SK-N-SH (cell line): ENCODE results near the gene TCP11L2. TPM values are rescaled to one million over a fixed set of nuclear protein-coding genes. Genes with fewer than 3 reads are reported as not detected.
A peak's percentile ranks its signal among the peaks of the same experiment; 100 is the strongest.

Experiments
- CTCF ChIA-PET: fragments of 300-600, 350-600 bp; formaldehyde crosslinking; extraction: SDS; loops from one replicate; lab custom pipeline; 2021; lab: Yijun Ruan, JAX
- POLR2A ChIA-PET: fragments of 350-600 bp; sonication (Branson Sonifier 250); formaldehyde crosslinking; extraction: SDS; loops from one replicate; lab custom pipeline; 2020; ENCODE audit warnings: antibody characterized with exemption, inconsistent platforms; lab: Yijun Ruan, JAX
- DNase-seq: peaks from one replicate; pipeline ENCODE4 v3.0.0; 2012
- H2AFZ ChIP-seq: fragments of 200-600 bp; sonication (generic); 2 replicates; pipeline ENCODE4 v1.8.1; 2016; ENCODE audit warnings: antibody characterized with exemption, mild to moderate bottlenecking, low read depth
- H3F3A ChIP-seq: fragments of 200-600 bp; sonication (generic); replicated peaks from 2 replicates; pipeline ENCODE3; 2016; ENCODE audit warnings: antibody characterized with exemption, mild to moderate bottlenecking; ENCODE audit not compliant: insufficient read depth
- H3K27ac ChIP-seq, 2 experiments: fragments of 200-500 bp in 1 of 2; fragments of 200-600 bp in 1 of 2; sonication (Bioruptor generic) in 1 of 2; sonication (generic), shearing (Covaris generic) in 1 of 2; 2 replicates each; pipeline versions ENCODE4 v1.5.1 to v1.6.1; 2014 to 2016; ENCODE audit warnings: low read depth in 2 of 2, inconsistent platforms in 1 of 2, low read length in 1 of 2, mild to moderate bottlenecking in 1 of 2, mixed read lengths in 1 of 2
- H3K27me3 ChIP-seq: fragments of 200-600 bp; sonication (generic), shearing (Covaris generic); 2 replicates; pipeline ENCODE4 v1.6.1; 2016; ENCODE audit warnings: mixed run types; ENCODE audit not compliant: insufficient read depth
- H3K36me3 ChIP-seq, 2 experiments: fragments of 200-500 bp in 1 of 2; fragments of 200-600 bp in 1 of 2; sonication (Bioruptor generic) in 1 of 2; sonication (generic) in 1 of 2; replicated peaks in 1 of 2; 2 replicates each; pipeline versions ENCODE3 to v1.5.1; 2014 to 2016; ENCODE audit warnings: low read length in 1 of 2, mild to moderate bottlenecking in 1 of 2; ENCODE audit not compliant: insufficient read depth in 2 of 2, control insufficient read depth in 1 of 2
- H3K4me1 ChIP-seq, 2 experiments: fragments of 200-500 bp in 1 of 2; fragments of 200-600 bp in 1 of 2; sonication (Bioruptor generic) in 1 of 2; sonication (generic), shearing (Covaris generic) in 1 of 2; 2 replicates each; pipeline versions ENCODE4 v1.5.1 to v1.6.1; 2014 to 2016; ENCODE audit warnings: low read depth in 1 of 2, low read length in 1 of 2, mixed run types in 1 of 2; ENCODE audit not compliant: insufficient read depth in 2 of 2, control insufficient read depth in 1 of 2
- H3K4me2 ChIP-seq: fragments of 200-600 bp; sonication (generic), shearing (Covaris generic); 2 replicates; pipeline ENCODE4 v1.6.1; 2017; ENCODE audit warnings: mixed run types
- H3K4me3 ChIP-seq, 2 experiments: fragments of 200-500 bp in 1 of 2; fragments of 200-600 bp in 1 of 2; sonication (Bioruptor generic) in 1 of 2; sonication (generic), shearing (Covaris generic) in 1 of 2; 2 replicates each; pipeline versions ENCODE4 v1.5.1 to v1.8.1; 2014 to 2016; ENCODE audit warnings: low read depth in 2 of 2, inconsistent platforms in 1 of 2, low read length in 1 of 2, mild to moderate bottlenecking in 1 of 2, mixed read lengths in 1 of 2, moderate library complexity in 1 of 2
- H3K79me2 ChIP-seq: fragments of 200-600 bp; sonication (generic); 2 replicates; pipeline ENCODE4 v1.8.1; 2017; ENCODE audit warnings: mild to moderate bottlenecking; ENCODE audit not compliant: insufficient read depth
- H3K9ac ChIP-seq: fragments of 200-600 bp; sonication (generic); 2 replicates; pipeline ENCODE4 v1.6.1; 2017; ENCODE audit warnings: mixed run types
- H3K9me2 ChIP-seq: fragments of 200-600 bp; sonication (generic); 2 replicates; pipeline ENCODE4 v1.6.1; 2017; ENCODE audit warnings: mixed run types
- H3K9me3 ChIP-seq: fragments of 200-600 bp; sonication (generic); 2 replicates; pipeline ENCODE4 v1.6.1; 2017; ENCODE audit warnings: mixed run types, mild to moderate bottlenecking, moderate library complexity
- H4K20me1 ChIP-seq: fragments of 200-600 bp; sonication (generic); 2 replicates; pipeline ENCODE4 v1.6.1; 2017; ENCODE audit warnings: mild to moderate bottlenecking, mixed run types; ENCODE audit not compliant: insufficient read depth
- ELF1 ChIP-seq: IDR thresholded peaks from 2 replicates; pipeline ENCODE4 v1.4.0; 2012
- EP300 ChIP-seq, 2 experiments: IDR thresholded peaks; 2 replicates each; pipeline versions ENCODE4 v1.4.0 to v1.6.1; 2012; ENCODE audit warnings: borderline replicate concordance in 1 of 2, low read depth in 1 of 2, low read length in 1 of 2
- EZH2phosphoT487 ChIP-seq: fragments of 200-600 bp; sonication (generic); IDR thresholded peaks from 2 replicates; pipeline ENCODE4 v1.6.1; 2017; ENCODE audit warnings: low read depth, mixed run types, mild to moderate bottlenecking, antibody characterized with exemption, moderate library complexity, borderline replicate concordance
- FOSL2 ChIP-seq: IDR thresholded peaks from 2 replicates; pipeline ENCODE4 v1.4.0; 2012; ENCODE audit warnings: low read depth, mild to moderate bottlenecking, moderate library complexity, borderline replicate concordance
- FOXJ3 ChIP-seq: sonication (generic); formaldehyde crosslinking; IDR thresholded peaks from 2 replicates; pipeline ENCODE4 v1.5.1; 2020; ENCODE audit warnings: mild to moderate bottlenecking, missing genetic modification reagents
- FOXM1 ChIP-seq: IDR thresholded peaks from 2 replicates; pipeline ENCODE4 v1.4.0; 2012; ENCODE audit warnings: low read depth, mild to moderate bottlenecking
- GABPA ChIP-seq: IDR thresholded peaks from 2 replicates; pipeline ENCODE4 v1.4.0; 2012; ENCODE audit warnings: low read depth, mild to moderate bottlenecking
- GATA2 ChIP-seq: sonication (generic); formaldehyde crosslinking; IDR thresholded peaks from 2 replicates; pipeline ENCODE4 v1.5.0; 2020; ENCODE audit warnings: mild to moderate bottlenecking, missing genetic modification reagents
- JUND ChIP-seq: IDR thresholded peaks from 2 replicates; pipeline ENCODE4 v1.4.0; 2012
- MXI1 ChIP-seq: IDR thresholded peaks from 2 replicates; pipeline ENCODE4 v1.6.1; 2012; ENCODE audit warnings: mild to moderate bottlenecking, low read depth, low read length, improper control_type of control experiment
- NFIC ChIP-seq: IDR thresholded peaks from 2 replicates; pipeline ENCODE4 v1.4.0; 2012; ENCODE audit warnings: borderline replicate concordance
- POLR2AphosphoS5 ChIP-seq: IDR thresholded peaks from 2 replicates; pipeline ENCODE4 v1.6.1; 2012; ENCODE audit warnings: low read depth, low read length
- RAD21 ChIP-seq: IDR thresholded peaks from 2 replicates; pipeline ENCODE4 v1.6.1; 2012; ENCODE audit warnings: mild to moderate bottlenecking, low read length
- RCOR1 ChIP-seq: fragments of 150-350 bp; IDR thresholded peaks from 2 replicates; pipeline ENCODE4 v1.6.1; 2017; ENCODE audit warnings: antibody characterized with exemption, low read length
- RXRA ChIP-seq: IDR thresholded peaks from 2 replicates; pipeline ENCODE4 v1.4.0; 2012; ENCODE audit warnings: low read depth, mild to moderate bottlenecking, borderline replicate concordance
- SMC3 ChIP-seq: IDR thresholded peaks from 2 replicates; pipeline ENCODE4 v1.6.1; 2012; ENCODE audit warnings: low read depth, low read length, improper control_type of control experiment
- TAF1 ChIP-seq: IDR thresholded peaks from 2 replicates; pipeline ENCODE4 v1.6.1; 2012; ENCODE audit warnings: low read depth, mild to moderate bottlenecking, low read length, moderate library complexity, borderline replicate concordance
- TCF12 ChIP-seq: IDR thresholded peaks from 2 replicates; pipeline ENCODE4 v1.4.0; 2012
- TEAD4 ChIP-seq: IDR thresholded peaks from 2 replicates; pipeline ENCODE4 v1.4.0; 2012; ENCODE audit warnings: mild to moderate bottlenecking, borderline replicate concordance; ENCODE audit not compliant: insufficient read depth
- YY1 ChIP-seq: IDR thresholded peaks from 2 replicates; pipeline ENCODE4 v1.4.0; 2012; ENCODE audit warnings: low read depth, mild to moderate bottlenecking
- WGBS: methylation state at CpG from one replicate; pipeline ENCODE4 v1.1.6; 2017; ENCODE audit warnings: low lambda C conversion rate; 5-methylcytosine and 5-hydroxymethylcytosine counted together
- polyA plus RNA-seq, 3 experiments: library from polyadenylated mRNA; depleted of rRNA; stranded (reverse); fragments of >200 nt; gene quantifications; 2 replicates each; pipeline ENCODE4 v1.2.3, GENCODE V29; 2012
- TF ChIP-seq, protein P1 (sequence below): fragments of 150-350 bp; IDR thresholded peaks from 2 replicates; pipeline ENCODE4 v1.6.1; 2017; ENCODE audit warnings: antibody characterized with exemption, low read length, low read depth, borderline replicate concordance
- TF ChIP-seq, protein P2 (sequence below): IDR thresholded peaks from 2 replicates; pipeline ENCODE4; 2012
- TF ChIP-seq, protein P3 (sequence below): IDR thresholded peaks from 2 replicates; pipeline ENCODE4 v1.4.0; 2012; ENCODE audit warnings: low read depth
- TF ChIP-seq, protein P4 (sequence below): fragments of 200-600 bp; sonication (generic); IDR thresholded peaks from 2 replicates; pipeline ENCODE4 v1.6.1; 2017; ENCODE audit warnings: antibody characterized with exemption, mild to moderate bottlenecking, moderate library complexity
- TF ChIP-seq, protein P5 (sequence below): IDR thresholded peaks from 2 replicates; pipeline ENCODE4 v1.4.0; 2012; ENCODE audit warnings: low read depth, borderline replicate concordance

The TCP11L2 gene
- polyA plus RNA-seq, 1 of the 3 experiments (the other 2 are of a cell fraction): 4.0 TPM

DNA sequence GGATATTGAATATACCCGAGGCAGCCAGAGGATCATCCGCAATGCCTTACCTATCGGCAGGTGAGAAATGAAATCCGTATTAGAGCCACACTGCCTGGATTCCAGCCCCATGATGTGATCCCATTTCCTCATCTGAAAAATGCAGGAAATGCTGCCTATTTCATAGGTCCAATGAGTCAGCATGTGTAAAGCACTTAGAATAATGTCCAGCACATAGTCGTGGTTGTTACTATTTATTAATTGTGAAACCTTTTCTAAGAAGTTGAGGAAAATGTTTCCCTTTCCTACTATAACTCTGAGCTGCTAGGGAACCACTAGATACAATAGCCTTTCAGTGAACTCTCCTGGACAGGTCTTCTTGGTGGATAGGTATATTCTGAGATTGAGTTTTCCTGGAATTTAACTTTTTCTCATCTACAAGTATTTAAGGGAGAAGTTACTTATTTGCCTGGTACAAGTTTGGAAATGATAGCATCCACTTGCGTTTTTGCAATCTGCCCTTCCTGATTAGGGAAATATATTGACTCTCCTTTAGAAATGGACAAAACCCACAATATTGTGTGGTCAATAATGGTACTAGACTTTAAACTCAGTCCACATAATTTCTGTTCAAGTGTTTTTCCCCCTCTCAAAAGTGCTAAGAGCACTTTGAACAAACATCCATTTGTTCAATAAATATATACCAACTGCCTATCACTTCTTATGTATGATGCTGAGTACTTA is 67.3 kb downstream of the TCP11L2 start:
- 63% methylated on average over 6 of the region's 6 CpGs for WGBS
- Histone ChIP-seq H3K4me2 (0 out of 2 replicates have a peak overlapping the region, but pooled peaks have one; percentile 13), H4K20me1 (no peaks in the 10 kb centered on the region), H3K9ac (0 out of 2 replicates have a peak overlapping the region, but pooled peaks have one; percentile 27), H3K9me2 (no peaks in the 10 kb centered on the region), H3K4me3 (no peak overlapping the region), H3K27me3 (no peaks in the 10 kb centered on the region), H3K9me3 (no peaks in the 10 kb centered on the region), H2AFZ (no peak overlapping the region; the same call in 1 of the 2 replicates), H3K27ac (peak overlapping the region; percentile 18 to 59; a peak in 3 of 4 replicates), H3K36me3 (peaks cover 16 to 48% of the 10 kb centered on the region in 2 experiments), H3F3A (peaks cover 2% of the 10 kb centered on the region), H3K79me2 (no peaks in the 10 kb centered on the region), H3K4me1 (0 out of 4 replicates have a peak, but pooled peaks cover 0 to 3% of the 10 kb centered on the region in 2 experiments)
- ChIA-PET POLR2A (no interaction called here), CTCF (interaction anchor here (1.0 to 4.5 kb wide), 2 partner anchors 12 to 549 kb away, joined by 4 to 14 read pairs; partner anchors contain the start of gene POLR3B)
- no peak for TF ChIP-seq POLR2AphosphoS5
- TF ChIP-seq, protein P1, sequence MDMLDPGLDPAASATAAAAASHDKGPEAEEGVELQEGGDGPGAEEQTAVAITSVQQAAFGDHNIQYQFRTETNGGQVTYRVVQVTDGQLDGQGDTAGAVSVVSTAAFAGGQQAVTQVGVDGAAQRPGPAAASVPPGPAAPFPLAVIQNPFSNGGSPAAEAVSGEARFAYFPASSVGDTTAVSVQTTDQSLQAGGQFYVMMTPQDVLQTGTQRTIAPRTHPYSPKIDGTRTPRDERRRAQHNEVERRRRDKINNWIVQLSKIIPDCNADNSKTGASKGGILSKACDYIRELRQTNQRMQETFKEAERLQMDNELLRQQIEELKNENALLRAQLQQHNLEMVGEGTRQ: no peak
- TF ChIP-seq, protein P2, sequence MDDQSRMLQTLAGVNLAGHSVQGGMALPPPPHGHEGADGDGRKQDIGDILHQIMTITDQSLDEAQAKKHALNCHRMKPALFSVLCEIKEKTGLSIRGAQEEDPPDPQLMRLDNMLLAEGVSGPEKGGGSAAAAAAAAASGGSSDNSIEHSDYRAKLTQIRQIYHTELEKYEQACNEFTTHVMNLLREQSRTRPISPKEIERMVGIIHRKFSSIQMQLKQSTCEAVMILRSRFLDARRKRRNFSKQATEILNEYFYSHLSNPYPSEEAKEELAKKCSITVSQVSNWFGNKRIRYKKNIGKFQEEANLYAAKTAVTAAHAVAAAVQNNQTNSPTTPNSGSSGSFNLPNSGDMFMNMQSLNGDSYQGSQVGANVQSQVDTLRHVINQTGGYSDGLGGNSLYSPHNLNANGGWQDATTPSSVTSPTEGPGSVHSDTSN: 0 out of 2 replicates have a peak, but pooled peaks have one; percentile 15
- no peak for TF ChIP-seq GATA2 (CRISPR knock-in tag)
- TF ChIP-seq RAD21: no peak
- TF ChIP-seq, protein P3, sequence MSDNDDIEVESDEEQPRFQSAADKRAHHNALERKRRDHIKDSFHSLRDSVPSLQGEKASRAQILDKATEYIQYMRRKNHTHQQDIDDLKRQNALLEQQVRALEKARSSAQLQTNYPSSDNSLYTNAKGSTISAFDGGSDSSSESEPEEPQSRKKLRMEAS: no peak
- peak; percentile 52; the same call in 1 of the 2 replicates for TF ChIP-seq ELF1
- TF ChIP-seq GABPA: no peak
- TF ChIP-seq SMC3: no peak
- no peak for TF ChIP-seq NFIC
- TF ChIP-seq RCOR1: no peak
- TF ChIP-seq EP300 (IDR thresholded peaks at IDR 0.05; ENCODE audit: borderline replicate concordance in 1 of 2, low read depth in 1 of 2, low read length in 1 of 2): peak in 1 of 2 experiments; percentile 36; a peak in 1 of 4 replicates
- TF ChIP-seq TCF12: peak; percentile 22; the same call in 1 of the 2 replicates
- peak; percentile 33; the same call in 1 of the 2 replicates for TF ChIP-seq TEAD4
- TF ChIP-seq, protein P4, sequence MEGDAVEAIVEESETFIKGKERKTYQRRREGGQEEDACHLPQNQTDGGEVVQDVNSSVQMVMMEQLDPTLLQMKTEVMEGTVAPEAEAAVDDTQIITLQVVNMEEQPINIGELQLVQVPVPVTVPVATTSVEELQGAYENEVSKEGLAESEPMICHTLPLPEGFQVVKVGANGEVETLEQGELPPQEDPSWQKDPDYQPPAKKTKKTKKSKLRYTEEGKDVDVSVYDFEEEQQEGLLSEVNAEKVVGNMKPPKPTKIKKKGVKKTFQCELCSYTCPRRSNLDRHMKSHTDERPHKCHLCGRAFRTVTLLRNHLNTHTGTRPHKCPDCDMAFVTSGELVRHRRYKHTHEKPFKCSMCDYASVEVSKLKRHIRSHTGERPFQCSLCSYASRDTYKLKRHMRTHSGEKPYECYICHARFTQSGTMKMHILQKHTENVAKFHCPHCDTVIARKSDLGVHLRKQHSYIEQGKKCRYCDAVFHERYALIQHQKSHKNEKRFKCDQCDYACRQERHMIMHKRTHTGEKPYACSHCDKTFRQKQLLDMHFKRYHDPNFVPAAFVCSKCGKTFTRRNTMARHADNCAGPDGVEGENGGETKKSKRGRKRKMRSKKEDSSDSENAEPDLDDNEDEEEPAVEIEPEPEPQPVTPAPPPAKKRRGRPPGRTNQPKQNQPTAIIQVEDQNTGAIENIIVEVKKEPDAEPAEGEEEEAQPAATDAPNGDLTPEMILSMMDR: no peak
- no peak for TF ChIP-seq RXRA
- TF ChIP-seq FOXJ3 (CRISPR knock-in tag): no peak
- no peak for TF ChIP-seq FOXM1
- TF ChIP-seq TAF1: no peak
- peak; percentile 79 for TF ChIP-seq FOSL2
- no peak for TF ChIP-seq EZH2phosphoT487
- TF ChIP-seq MXI1: no peak
- TF ChIP-seq YY1: no peak
- TF ChIP-seq, protein P5, sequence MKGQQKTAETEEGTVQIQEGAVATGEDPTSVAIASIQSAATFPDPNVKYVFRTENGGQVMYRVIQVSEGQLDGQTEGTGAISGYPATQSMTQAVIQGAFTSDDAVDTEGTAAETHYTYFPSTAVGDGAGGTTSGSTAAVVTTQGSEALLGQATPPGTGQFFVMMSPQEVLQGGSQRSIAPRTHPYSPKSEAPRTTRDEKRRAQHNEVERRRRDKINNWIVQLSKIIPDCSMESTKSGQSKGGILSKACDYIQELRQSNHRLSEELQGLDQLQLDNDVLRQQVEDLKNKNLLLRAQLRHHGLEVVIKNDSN: no peak
- peak; percentile 37; the same call in 1 of the 2 replicates for TF ChIP-seq JUND
- no peak for DNase-seq
